Endothelial cell of umbilical vein (primary cell): ENCODE results near the gene DAPK2. TPM values are rescaled to one million over a fixed set of nuclear protein-coding genes. Genes with fewer than 3 reads are reported as not detected.

Source experiments
- BruUV-seq: library from RNA; stranded (reverse); fragments of 400-500 nt; replicated peaks from 2 replicates; lab custom pipeline; 2021; lab: Mats Ljungman, UMichigan
- CTCF ChIA-PET: fragments of 300-600, 350-600 bp; sonication (Branson Sonifier 250); formaldehyde crosslinking; loops from one replicate; lab custom pipeline; 2021; ENCODE audit warnings: antibody characterized with exemption, inconsistent platforms; lab: Charles Lee
- POLR2A ChIA-PET: fragments of 300-600, 350-600 bp; sonication (Branson Sonifier 250); formaldehyde crosslinking; loops from one replicate; lab custom pipeline; 2021; ENCODE audit warnings: antibody characterized with exemption, inconsistent platforms; lab: Charles Lee
- DNase-seq: peaks from one replicate; pipeline ENCODE4 v3.0.0-alpha.2; 2011; ENCODE audit warnings: low read depth, low spot score
- FAIRE-seq: peaks from 2 replicates; lab custom pipeline; 2011; peaks lifted over from hg19 to GRCh38; lab: Jason Lieb, UNC
- H2AFZ ChIP-seq: 2 replicates; pipeline ENCODE4 v1.6.0; 2012; ENCODE audit warnings: low read depth, low read length, control low read depth, inconsistent platforms
- H3K27ac ChIP-seq: 2 replicates; pipeline ENCODE4 v1.5.1; 2011; ENCODE audit warnings: low read depth, mild to moderate bottlenecking, control low read depth, low read length, moderate library complexity; ENCODE audit not compliant: insufficient read depth
- H3K27me3 ChIP-seq, 2 experiments: 2 replicates each; pipeline versions ENCODE4 v1.6.0 to v1.6.1; 2011; ENCODE audit warnings: low read length in 2 of 2, mixed read lengths in 1 of 2; ENCODE audit not compliant: control insufficient read depth in 2 of 2, insufficient read depth in 2 of 2
- H3K36me3 ChIP-seq, 2 experiments: 2 replicates in 1 of 2; 3 replicates in 1 of 2; pipeline ENCODE4 v1.5.1; 2011; ENCODE audit warnings: low read length in 2 of 2, mild to moderate bottlenecking in 1 of 2, moderate library complexity in 1 of 2; ENCODE audit not compliant: control insufficient read depth in 2 of 2, insufficient read depth in 2 of 2; ENCODE audit errors: extremely low read depth in 1 of 2
- H3K4me1 ChIP-seq: 3 replicates; pipeline ENCODE4 v1.5.1; 2011; ENCODE audit warnings: mild to moderate bottlenecking, low read length; ENCODE audit not compliant: control insufficient read depth, insufficient read depth; ENCODE audit errors: extremely low read depth
- H3K4me2 ChIP-seq: 2 replicates; pipeline ENCODE4 v1.6.1; 2011; ENCODE audit warnings: low read length, control low read depth, mixed read lengths; ENCODE audit not compliant: insufficient read depth
- H3K4me3 ChIP-seq, 3 experiments: fragments of 200-600 bp in 1 of 3; sonication (generic), shearing (Covaris generic) in 1 of 3; replicated peaks in 1 of 3; 2 replicates each; pipeline ENCODE4 v1.5.1; 2011 to 2016; ENCODE audit warnings: control low read depth in 3 of 3, low read length in 3 of 3, mild to moderate bottlenecking in 2 of 3, inconsistent platforms in 1 of 3, low read depth in 1 of 3, moderate library complexity in 1 of 3; ENCODE audit not compliant: insufficient read depth in 1 of 3
- H3K79me2 ChIP-seq: 2 replicates; pipeline ENCODE4 v1.6.0; 2012; ENCODE audit warnings: low read length, inconsistent platforms; ENCODE audit not compliant: control insufficient read depth, insufficient read depth
- H3K9ac ChIP-seq: replicated peaks from 2 replicates; pipeline ENCODE3; 2011; ENCODE audit warnings: low read length, control low read depth; ENCODE audit not compliant: insufficient read depth; ENCODE audit errors: extremely low read depth
- H3K9me1 ChIP-seq: replicated peaks from 3 replicates; pipeline ENCODE4 v1.6.0; 2011; ENCODE audit warnings: mild to moderate bottlenecking, low read length; ENCODE audit not compliant: control insufficient read depth, insufficient read depth; ENCODE audit errors: extremely low read depth
- H3K9me3 ChIP-seq: replicated peaks from 2 replicates; pipeline ENCODE4 v1.5.1; 2012; ENCODE audit warnings: low read length, inconsistent platforms; ENCODE audit not compliant: control insufficient read depth, insufficient read depth
- H4K20me1 ChIP-seq: replicated peaks from 2 replicates; pipeline ENCODE3; 2011; ENCODE audit warnings: mild to moderate bottlenecking, low read length; ENCODE audit not compliant: control insufficient read depth, insufficient read depth; ENCODE audit errors: extremely low read depth
- CTCF ChIP-seq, 2 donors: IDR thresholded peaks; 1 replicate in 1 of 2; 2 replicates in 1 of 2; pipeline ENCODE4 v1.5.1; 2011; ENCODE audit warnings: low read length in 2 of 2, mild to moderate bottlenecking in 2 of 2, moderate library complexity in 2 of 2, control low read depth in 1 of 2, inconsistent platforms in 1 of 2, low read depth in 1 of 2; ENCODE audit not compliant: insufficient read depth in 1 of 2; ENCODE audit errors: extremely low read depth in 1 of 2
- EZH2 ChIP-seq: IDR thresholded peaks from 2 replicates; pipeline ENCODE4 v1.6.1; 2012; ENCODE audit warnings: borderline replicate concordance, low read depth, mild to moderate bottlenecking, moderate library complexity, low read length, inconsistent platforms; ENCODE audit not compliant: severe bottlenecking
- FOS ChIP-seq: IDR thresholded peaks from 2 replicates; pipeline ENCODE4 v1.6.1; 2011; ENCODE audit warnings: mild to moderate bottlenecking, low read length, moderate library complexity, borderline replicate concordance; ENCODE audit not compliant: insufficient read depth
- GATA2 ChIP-seq: IDR thresholded peaks from 2 replicates; pipeline ENCODE4 v1.7.0; 2011; ENCODE audit warnings: low read depth, mild to moderate bottlenecking, moderate library complexity, mixed read lengths, low read length; ENCODE audit not compliant: insufficient read length, insufficient read depth
- JUN ChIP-seq: IDR thresholded peaks from 2 replicates; pipeline ENCODE4 v1.6.1; 2011; ENCODE audit warnings: borderline replicate concordance, low read depth; ENCODE audit not compliant: insufficient read length, insufficient read depth
- MAX ChIP-seq: IDR thresholded peaks from 2 replicates; pipeline ENCODE4 v1.6.1; 2011; ENCODE audit not compliant: insufficient read depth, insufficient read length
- MYC ChIP-seq: IDR thresholded peaks from one replicate; pipeline ENCODE4 v1.6.1; 2011; ENCODE audit warnings: mild to moderate bottlenecking, low read depth, low read length
- POLR2A ChIP-seq: IDR thresholded peaks from 2 replicates; pipeline ENCODE4 v1.6.1; 2012; ENCODE audit warnings: low read depth, mild to moderate bottlenecking, control low read depth, low read length
- POLR2AphosphoS5 ChIP-seq: IDR thresholded peaks from 2 replicates; pipeline ENCODE4 v1.6.1; 2012; ENCODE audit warnings: low read depth, mild to moderate bottlenecking, control low read depth, low read length, moderate library complexity; ENCODE audit not compliant: insufficient read depth
- dilution Hi-C: fragments of 300-500 bp; cut with MboI; formaldehyde crosslinking; loops from one replicate; pipeline ENCODE4 v1.15.0; 2019; ENCODE audit warnings: low sequenced_read_pairs; ENCODE audit not compliant: extremely low pct_ligation_motif_present
- intact Hi-C: fragments of 100-400 bp; cut with micrococcal nuclease; formaldehyde crosslinking; loops from one replicate; pipeline ENCODE4 v1.10.0; 2022
- polyA plus RNA-seq, 4 experiments: library from polyadenylated mRNA; depleted of rRNA in 3 of 4; stranded (reverse) in 3 of 4; unstranded in 1 of 4; fragments of >200 nt; gene quantifications; 2 replicates each; pipeline versions ENCODE4 v1.2.1 to v1.2.3, GENCODE V29; 2011 to 2012; ENCODE audit warnings: missing spikeins in 1 of 4
- total RNA-seq: library from RNA; stranded (reverse); gene quantifications from 2 replicates; pipeline ENCODE4 v1.2.3, GENCODE V29; 2021

The DAPK2 gene
- total and polyA plus RNA-seq, 2 donors (not counting 3 experiments of a cell fraction or from before 2014, with no cell fraction given): 2.8 to 6.7 TPM

- Histone ChIP-seq H4K20me1 (no peaks in the 10 kb centered on the region), H3K79me2 (no peaks in the 10 kb centered on the region), H3K27ac (no peak overlapping the region), H3K9ac (no peak overlapping the region), H3K27me3 (peaks cover 7 to 17% of the 10 kb centered on the region in 2 experiments), H3K9me3 (no peaks in the 10 kb centered on the region), H2AFZ (no peak overlapping the region), H3K4me3 (no peak overlapping the region), H3K36me3 (no peaks in the 10 kb centered on the region), H3K9me1 (no peaks in the 10 kb centered on the region), H3K4me2 (no peak overlapping the region), H3K4me1 (peaks cover 5% of the 10 kb centered on the region)
- no peak for FAIRE-seq
- intact Hi-C loops (no loop called here), dilution Hi-C loops (no loop called here)
- CTCF ChIA-PET: interaction anchor here (1.0 kb wide), 1 partner anchor 47 kb away, joined by 3 read pairs; the partner anchor contains the start of gene DAPK2
- no peak for DNase-seq
- BruUV-seq: no TSS peak
- POLR2A ChIA-PET: no interaction called here
- TF ChIP-seq POLR2AphosphoS5 (no peak), POLR2A (no peak), FOS (no peak), CTCF (IDR thresholded peaks at IDR 0.05; ENCODE audit: extremely low read depth in 1 of 2, insufficient read depth in 1 of 2, low read depth in 1 of 2, low read length in 2 of 2) (no peak), MYC (no peak), EZH2 (no peak), JUN (no peak), MAX (no peak), GATA2 (no peak)
These were observed 47.1 kb downstream of the DAPK2 start for GRCh38 chr15:63999177-63999576.
